ENCODE data around the gene PLTP. TPM values are rescaled to one million over a fixed set of nuclear protein-coding genes. Genes with fewer than 3 reads are reported as not detected.
A peak's percentile ranks its signal among the peaks of the same experiment; 100 is the strongest.

Gene PLTP
- total and polyA plus RNA-seq, 2 of the 13 experiments (the other 11 are each of a cell fraction or from before 2014, with no cell fraction given): 16.9 to 28.6 TPM

GRCh38 chr20:45934046-45934585 is 22.2 kb upstream of the PLTP start (continued):
- TF ChIP-seq ZNF350 (CRISPR knock-in tag; IDR thresholded peaks at IDR 0.05; ENCODE audit: borderline replicate concordance, low read depth) (no peak; the same call in 1 of the 2 replicates), NBN (conservative IDR thresholded peaks at IDR 0.05) (no peak), AGO2 (optimal IDR thresholded peaks at IDR 0.05; ENCODE audit: low read depth, low read length) (no peak), FOXO4 (CRISPR knock-in tag; conservative IDR thresholded peaks at IDR 0.05) (no peak), SP2 (CRISPR knock-in tag; IDR thresholded peaks at IDR 0.05) (no peak), ETS1 (CRISPR knock-in tag; IDR thresholded peaks at IDR 0.05) (no peak), MBNL3 (CRISPR knock-in tag; conservative IDR thresholded peaks at IDR 0.05) (no peak), SOX6 (IDR thresholded peaks at IDR 0.05) (no peak), SOX6 (CRISPR knock-in tag; IDR thresholded peaks at IDR 0.05) (peak; percentile 66; the same call in 1 of the 2 replicates), GATAD2A (CRISPR knock-in tag; IDR thresholded peaks at IDR 0.05) (peak; percentile 35; the same call in 1 of the 2 replicates), RARA (CRISPR knock-in tag; IDR thresholded peaks at IDR 0.05) (no peak), ATF2 (CRISPR knock-in tag; IDR thresholded peaks at IDR 0.05) (no peak), CBFB (CRISPR knock-in tag; IDR thresholded peaks at IDR 0.05) (no peak), ZNF547 (CRISPR knock-in tag; IDR thresholded peaks at IDR 0.05) (no peak), WIZ (CRISPR knock-in tag; IDR thresholded peaks at IDR 0.05) (no peak), AHR (CRISPR knock-in tag; IDR thresholded peaks at IDR 0.05) (no peak), POLR2AphosphoS5 (IDR thresholded peaks at IDR 0.05; ENCODE audit: low read depth, low read length) (no peak), EEA1 (CRISPR knock-in tag; IDR thresholded peaks at IDR 0.05; ENCODE audit: borderline replicate concordance) (no peak), ZNF33B (CRISPR knock-in tag; IDR thresholded peaks at IDR 0.05) (peak; percentile 84; the same call in 1 of the 2 replicates)
- TF ChIP-seq, protein P1, sequence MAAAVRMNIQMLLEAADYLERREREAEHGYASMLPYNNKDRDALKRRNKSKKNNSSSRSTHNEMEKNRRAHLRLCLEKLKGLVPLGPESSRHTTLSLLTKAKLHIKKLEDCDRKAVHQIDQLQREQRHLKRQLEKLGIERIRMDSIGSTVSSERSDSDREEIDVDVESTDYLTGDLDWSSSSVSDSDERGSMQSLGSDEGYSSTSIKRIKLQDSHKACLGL (CRISPR knock-in tag; IDR thresholded peaks at IDR 0.05): 0 out of 2 replicates have a peak, but pooled peaks have one; percentile 94
- TF ChIP-seq, protein P2, sequence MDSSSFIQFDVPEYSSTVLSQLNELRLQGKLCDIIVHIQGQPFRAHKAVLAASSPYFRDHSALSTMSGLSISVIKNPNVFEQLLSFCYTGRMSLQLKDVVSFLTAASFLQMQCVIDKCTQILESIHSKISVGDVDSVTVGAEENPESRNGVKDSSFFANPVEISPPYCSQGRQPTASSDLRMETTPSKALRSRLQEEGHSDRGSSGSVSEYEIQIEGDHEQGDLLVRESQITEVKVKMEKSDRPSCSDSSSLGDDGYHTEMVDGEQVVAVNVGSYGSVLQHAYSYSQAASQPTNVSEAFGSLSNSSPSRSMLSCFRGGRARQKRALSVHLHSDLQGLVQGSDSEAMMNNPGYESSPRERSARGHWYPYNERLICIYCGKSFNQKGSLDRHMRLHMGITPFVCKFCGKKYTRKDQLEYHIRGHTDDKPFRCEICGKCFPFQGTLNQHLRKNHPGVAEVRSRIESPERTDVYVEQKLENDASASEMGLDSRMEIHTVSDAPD (CRISPR knock-in tag; IDR thresholded peaks at IDR 0.05): no peak
- TF ChIP-seq, protein P3, sequence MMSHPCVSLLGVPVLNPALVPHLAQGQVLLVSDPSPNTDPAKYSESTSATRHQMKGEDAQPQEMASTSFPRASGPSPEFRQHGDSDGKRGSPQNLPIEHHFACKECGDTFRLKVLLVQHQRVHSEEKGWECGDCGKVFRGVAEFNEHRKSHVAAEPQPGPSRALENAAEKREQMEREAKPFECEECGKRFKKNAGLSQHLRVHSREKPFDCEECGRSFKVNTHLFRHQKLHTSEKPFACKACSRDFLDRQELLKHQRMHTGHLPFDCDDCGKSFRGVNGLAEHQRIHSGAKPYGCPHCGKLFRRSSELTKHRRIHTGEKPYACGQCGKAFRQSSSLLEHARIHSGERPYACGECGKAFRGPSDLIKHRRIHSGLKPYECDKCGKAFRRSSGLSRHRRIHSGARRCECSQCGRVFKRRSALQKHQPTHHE (CRISPR knock-in tag; IDR thresholded peaks at IDR 0.05; ENCODE audit: borderline replicate concordance): peak; percentile 3

All from HepG2 (cell line).